Omental fat pad (tissue), 4 donors: Measurements from ENCODE around the gene BABAM2. TPM values are rescaled to one million over a fixed set of nuclear protein-coding genes. Genes with fewer than 3 reads are reported as not detected.

ENCODE experiments used
- ATAC-seq: fragments of 150-250 bp; one replicate; pipeline ENCODE4 v1.9.1; 2016; ENCODE audit warnings: mild to moderate bottlenecking, moderate library complexity; ENCODE audit not compliant: low FRiP score
- DNase-seq: peaks from one replicate; pipeline ENCODE4 v3.0.0-alpha.2; 2019; ENCODE audit warnings: low spot score
- total RNA-seq, 4 donors: library from RNA; depleted of rRNA; stranded (reverse); fragments of >200 nt; gene quantifications; one replicate each; pipeline ENCODE4 v1.1.0, GENCODE V29; 2016
- TF ChIP-seq, protein P1 (sequence below), 3 donors: fragments of 450-650 bp; IDR thresholded peaks; one replicate each; pipeline ENCODE4 v1.5.1; 2016 to 2017; ENCODE audit warnings: antibody characterized with exemption in 3 of 3, mild to moderate bottlenecking in 3 of 3, moderate library complexity in 2 of 3

BABAM2 gene
- total RNA-seq, 4 donors from 2014 or later: 29.2 to 41.0 (median 36.5) TPM

DNA sequence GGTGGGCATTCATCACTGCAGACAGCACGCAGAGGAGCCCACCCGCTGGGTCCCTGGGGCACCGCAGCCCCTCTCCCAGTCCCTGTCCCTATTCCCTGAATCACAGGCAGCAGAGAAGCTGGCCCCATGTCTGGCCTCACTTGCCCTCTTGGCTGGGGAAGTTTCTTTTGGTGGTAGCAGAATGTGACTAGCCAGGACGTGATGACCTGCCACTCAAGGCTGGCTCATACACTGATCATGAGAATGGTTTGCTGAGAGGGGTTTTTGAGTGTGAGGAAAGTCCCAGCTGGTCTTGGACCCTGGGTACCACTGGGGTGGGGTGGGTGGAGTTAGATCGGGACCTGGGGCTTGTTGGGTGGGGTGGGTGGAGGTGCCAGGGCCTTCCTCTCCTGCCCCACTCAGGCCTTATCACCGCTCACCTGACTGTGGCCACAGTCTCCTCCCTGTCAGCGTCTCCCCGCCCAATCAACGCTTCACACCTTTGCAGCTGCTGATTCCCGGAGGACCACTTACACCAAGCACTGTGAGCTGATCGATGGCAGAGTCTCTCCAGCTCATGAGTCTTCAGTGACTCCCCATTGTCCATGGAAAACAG is 473.3 kb downstream of the BABAM2 start:
- ATAC-seq (no peak), DNase-seq (no peak)
- TF ChIP-seq, protein P1, sequence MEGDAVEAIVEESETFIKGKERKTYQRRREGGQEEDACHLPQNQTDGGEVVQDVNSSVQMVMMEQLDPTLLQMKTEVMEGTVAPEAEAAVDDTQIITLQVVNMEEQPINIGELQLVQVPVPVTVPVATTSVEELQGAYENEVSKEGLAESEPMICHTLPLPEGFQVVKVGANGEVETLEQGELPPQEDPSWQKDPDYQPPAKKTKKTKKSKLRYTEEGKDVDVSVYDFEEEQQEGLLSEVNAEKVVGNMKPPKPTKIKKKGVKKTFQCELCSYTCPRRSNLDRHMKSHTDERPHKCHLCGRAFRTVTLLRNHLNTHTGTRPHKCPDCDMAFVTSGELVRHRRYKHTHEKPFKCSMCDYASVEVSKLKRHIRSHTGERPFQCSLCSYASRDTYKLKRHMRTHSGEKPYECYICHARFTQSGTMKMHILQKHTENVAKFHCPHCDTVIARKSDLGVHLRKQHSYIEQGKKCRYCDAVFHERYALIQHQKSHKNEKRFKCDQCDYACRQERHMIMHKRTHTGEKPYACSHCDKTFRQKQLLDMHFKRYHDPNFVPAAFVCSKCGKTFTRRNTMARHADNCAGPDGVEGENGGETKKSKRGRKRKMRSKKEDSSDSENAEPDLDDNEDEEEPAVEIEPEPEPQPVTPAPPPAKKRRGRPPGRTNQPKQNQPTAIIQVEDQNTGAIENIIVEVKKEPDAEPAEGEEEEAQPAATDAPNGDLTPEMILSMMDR (IDR thresholded peaks at IDR 0.05): no peak

GRCh38 chr2:28364610-28365009 is 474.1 kb downstream of the BABAM2 start:
- no peak for DNase-seq
- TF ChIP-seq, protein P1 (IDR thresholded peaks at IDR 0.05): no peak
- no peak for ATAC-seq

DNA sequence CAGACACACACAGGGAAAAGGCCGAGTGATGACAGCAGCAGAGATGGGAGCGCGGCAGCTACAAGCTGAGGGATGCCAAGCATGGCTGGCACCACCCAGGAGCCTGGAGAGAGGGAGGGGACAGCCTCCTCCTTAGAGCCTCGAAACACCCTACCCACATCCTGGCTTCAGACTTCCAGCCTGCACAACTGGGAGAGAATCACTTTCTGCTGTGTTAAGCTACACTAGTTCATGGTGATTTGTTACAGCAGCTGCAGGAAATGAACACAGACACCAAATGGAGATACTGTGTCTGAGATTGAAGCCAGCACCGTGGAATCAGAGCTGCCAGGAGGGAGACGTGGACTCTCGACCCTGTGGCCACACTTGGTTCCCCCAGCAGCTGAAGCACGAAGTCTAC is 474.6 kb downstream of the BABAM2 start:
- TF ChIP-seq, protein P1 (IDR thresholded peaks at IDR 0.05): no peak
- ATAC-seq (no peak), DNase-seq (no peak)

DNA sequence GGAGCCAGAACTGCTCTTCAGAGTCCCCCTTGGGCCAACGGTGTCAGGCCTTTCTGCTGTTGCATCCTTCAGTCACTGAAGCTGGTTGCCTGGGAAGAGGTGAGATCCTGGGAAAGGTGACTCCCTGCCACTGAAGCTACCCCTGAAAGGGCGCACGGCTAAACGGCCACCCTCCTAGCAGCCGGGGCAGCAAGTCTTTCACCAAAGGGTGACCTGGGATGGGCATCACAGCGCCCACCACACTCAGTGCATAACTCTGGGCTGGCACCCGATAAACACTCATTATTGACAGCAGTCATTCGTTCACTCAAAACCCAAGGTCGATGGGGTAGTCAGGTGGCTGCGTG is 475.6 kb downstream of the BABAM2 start:
- TF ChIP-seq, protein P1 (IDR thresholded peaks at IDR 0.05): no peak
- ATAC-seq (no peak), DNase-seq (no peak)

- DNase-seq (no peak), ATAC-seq (no peak)
- TF ChIP-seq, protein P1 (IDR thresholded peaks at IDR 0.05): no peak
These were observed 476.2 kb downstream of the BABAM2 start for GRCh38 chr2:28366496-28367282.

DNA sequence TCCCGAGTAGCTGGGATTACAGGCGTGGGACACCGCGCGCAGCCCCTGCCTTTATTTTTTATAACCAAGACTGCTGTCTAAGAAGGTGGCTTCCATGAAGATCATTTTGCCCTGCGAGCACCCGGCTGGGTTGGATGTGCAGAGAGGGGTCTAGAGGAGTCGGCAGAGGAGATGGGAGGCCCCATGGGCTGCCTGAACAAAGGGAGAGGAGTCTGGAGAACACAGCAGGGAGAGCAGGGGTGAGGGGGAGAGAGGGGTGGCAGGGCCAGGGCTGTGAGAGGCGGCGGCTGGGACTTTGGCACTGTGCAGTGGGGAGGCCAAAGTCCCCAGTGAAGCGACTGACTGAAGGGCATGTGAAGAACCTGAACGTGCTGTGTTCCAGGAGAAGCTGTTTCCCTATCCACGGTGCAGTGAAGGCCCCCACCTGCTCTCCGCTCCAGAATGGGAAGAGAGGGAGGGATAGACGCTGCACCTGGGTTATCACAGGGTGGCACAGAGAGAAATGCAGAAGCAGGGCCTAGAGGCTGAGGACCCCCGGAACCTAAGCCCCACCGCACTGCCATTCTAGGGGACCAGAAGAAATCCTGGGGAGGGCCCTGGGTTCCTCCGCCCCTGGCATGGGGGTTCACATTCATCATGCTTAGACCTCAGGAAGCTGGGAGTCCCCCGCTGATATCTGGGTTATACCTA is 477.3 kb downstream of the BABAM2 start:
- no peak for ATAC-seq
- TF ChIP-seq, protein P1 (IDR thresholded peaks at IDR 0.05): no peak
- DNase-seq: no peak
